ENCODE data around the gene LY6G6D. TPM values are rescaled to one million over a fixed set of nuclear protein-coding genes. Genes with fewer than 3 reads are reported as not detected.
"Not testable (repeated sequence)": the region's sequence is repeated elsewhere in the genome, so short reads cannot be mapped to it uniquely, and the experiment has no call there.

LY6G6D gene
- total and polyA plus RNA-seq, 4 donors = not detected

GRCh38 chr6:31709157-31709556 is 6.0 kb upstream of the LY6G6D start:
- not testable (repeated sequence) for H3K4me3 ChIP-seq (ENCODE audit: low read depth in 1 of 3, low read length in 3 of 3); H3K9ac ChIP-seq (ENCODE audit: low read depth in 1 of 2, low read length in 2 of 2); DNase-seq (ENCODE audit: low spot score); H3K4me1 ChIP-seq (ENCODE audit: control insufficient read depth in 4 of 4, insufficient read depth in 4 of 4, low read length in 3 of 4); H3K9me3 ChIP-seq (ENCODE audit: control insufficient read depth in 4 of 4, low read length in 3 of 4); H3K27me3 ChIP-seq (ENCODE audit: control insufficient read depth in 4 of 4, insufficient read depth in 4 of 4, low read length in 3 of 4); H3K36me3 ChIP-seq (ENCODE audit: control insufficient read depth in 4 of 4, insufficient read depth in 3 of 4, low read depth in 1 of 4, low read length in 3 of 4); H3K27ac ChIP-seq (ENCODE audit: low read depth in 1 of 2, low read length in 2 of 2)
- 84% methylated on average over 11 of the region's 11 CpGs for WGBS

GRCh38 chr6:31710523-31711219 is 4.5 kb upstream of the LY6G6D start:
- Histone ChIP-seq H3K9me3 (ENCODE audit: control insufficient read depth in 4 of 4, low read length in 3 of 4) (no peaks in the 10 kb centered on the region), H3K9ac (ENCODE audit: low read depth in 1 of 2, low read length in 2 of 2) (no peak overlapping the region), H3K36me3 (ENCODE audit: control insufficient read depth in 4 of 4, insufficient read depth in 3 of 4, low read depth in 1 of 4, low read length in 3 of 4) (no peaks in the 10 kb centered on the region), H3K4me3 (ENCODE audit: low read depth in 1 of 3, low read length in 3 of 3) (no peak overlapping the region), H3K27ac (ENCODE audit: low read depth in 1 of 2, low read length in 2 of 2) (no peak overlapping the region), H3K27me3 (ENCODE audit: control insufficient read depth in 4 of 4, insufficient read depth in 4 of 4, low read length in 3 of 4) (no peaks in the 10 kb centered on the region), H3K4me1 (ENCODE audit: control insufficient read depth in 4 of 4, insufficient read depth in 4 of 4, low read length in 3 of 4) (no peaks in the 10 kb centered on the region)
- 66% methylated on average over 5 of the region's 5 CpGs for WGBS
- TF ChIP-seq FOXA1 (IDR thresholded peaks at IDR 0.05) (no peak), RAD21 (IDR thresholded peaks at IDR 0.05) (no peak), FOXA2 (IDR thresholded peaks at IDR 0.05) (no peak), GABPA (IDR thresholded peaks at IDR 0.05 in 1 of 2, conservative IDR thresholded peaks at IDR 0.05 in 1 of 2) (no peak), HNF4G (IDR thresholded peaks at IDR 0.05) (no peak), NR2F2 (IDR thresholded peaks at IDR 0.05) (no peak), ZBTB33 (IDR thresholded peaks at IDR 0.05) (no peak), ATF3 (IDR thresholded peaks at IDR 0.05) (no peak), EGR1 (IDR thresholded peaks at IDR 0.05; ENCODE audit: low read depth in 2 of 2) (no peak), JUND (IDR thresholded peaks at IDR 0.05) (no peak), REST (IDR thresholded peaks at IDR 0.05) (no peak), TAF1 (conservative IDR thresholded peaks at IDR 0.05) (no peak), RXRA (IDR thresholded peaks at IDR 0.05) (no peak), MAX (IDR thresholded peaks at IDR 0.05) (no peak), CTCF (IDR thresholded peaks at IDR 0.05; ENCODE audit: low read depth, low read length, missing input control) (no peak), YY1 (IDR thresholded peaks at IDR 0.05) (no peak)
- DNase-seq (ENCODE audit: low spot score) = no peak
